Measurements from ENCODE around the gene APOO. TPM values are rescaled to one million over a fixed set of nuclear protein-coding genes. Genes with fewer than 3 reads are reported as not detected.

Gene APOO
- 44.9 and 74.7 TPM in 2 replicates for total RNA-seq
- polyA plus RNA-seq: 135 and 161 TPM in 2 replicates

GRCh38 chrX:23907498-23908218, at the start of gene APOO, which contains the start of gene CXorf58:
Gene APOO (minus strand): TSS chrX:23907938. CDS start chrX:23907702, 236 bp downstream.
Gene CXorf58 (plus strand): TSS chrX:23908006. CDS start chrX:23910303, 2,297 bp downstream.
- Histone ChIP-seq H3K4me3 (peak within 1 kb of the TSS; percentile 88), H3K27ac (peak within 1 kb of the TSS; percentile 86), H3K4me1 (ENCODE audit: low read depth) (no peaks in the 10 kb centered on the region), H3K36me3 (no peaks in the 10 kb centered on the region), H3K27me3 (no peaks in the 10 kb centered on the region), H3K9me3 (ENCODE audit: low read depth) (no peaks in the 10 kb centered on the region)
- peak; percentile 70 for TF ChIP-seq CTCF (IDR thresholded peaks at IDR 0.05; ENCODE audit: low read depth, low read length)
- DNase-seq (ENCODE audit: low read depth in 1 of 2, low spot score in 1 of 2): peak; percentile 95 to 97

GRCh38 chrX:23954396-23954795, 46.7 kb upstream of the APOO start:
- Histone ChIP-seq H3K9me3 (ENCODE audit: low read depth) (no peaks in the 10 kb centered on the region), H3K4me1 (ENCODE audit: low read depth) (no peaks in the 10 kb centered on the region), H3K27ac (no peak overlapping the region), H3K4me3 (no peak overlapping the region), H3K27me3 (no peaks in the 10 kb centered on the region), H3K36me3 (no peaks in the 10 kb centered on the region)
- TF ChIP-seq CTCF (IDR thresholded peaks at IDR 0.05; ENCODE audit: low read depth, low read length): no peak
- no peak for DNase-seq (ENCODE audit: low read depth in 1 of 2, low spot score in 1 of 2)

GRCh38 chrX:23953908-23954269, 46.2 kb upstream of the APOO start:
- H3K9me3 ChIP-seq (ENCODE audit: low read depth): no peaks in the 10 kb centered on the region
- H3K27me3 ChIP-seq: no peaks in the 10 kb centered on the region
- no peak overlapping the region for H3K4me3 ChIP-seq
- no peaks in the 10 kb centered on the region for H3K4me1 ChIP-seq (ENCODE audit: low read depth)
- no peak for TF ChIP-seq CTCF (IDR thresholded peaks at IDR 0.05; ENCODE audit: low read depth, low read length)
- H3K36me3 ChIP-seq: no peaks in the 10 kb centered on the region
- DNase-seq (ENCODE audit: low read depth in 1 of 2, low spot score in 1 of 2): no peak
- no peak overlapping the region for H3K27ac ChIP-seq

GRCh38 chrX:23952984-23953907, 45.5 kb upstream of the APOO start:
- Histone ChIP-seq H3K27me3 (no peaks in the 10 kb centered on the region), H3K4me1 (ENCODE audit: low read depth) (no peaks in the 10 kb centered on the region), H3K27ac (peak overlapping the region; percentile 36), H3K4me3 (no peak overlapping the region), H3K36me3 (no peaks in the 10 kb centered on the region), H3K9me3 (ENCODE audit: low read depth) (no peaks in the 10 kb centered on the region)
- no peak for TF ChIP-seq CTCF (IDR thresholded peaks at IDR 0.05; ENCODE audit: low read depth, low read length)
- DNase-seq (ENCODE audit: low read depth in 1 of 2, low spot score in 1 of 2): peak in 1 of 2 donors; percentile 5

GRCh38 chrX:23952391-23952790, 44.7 kb upstream of the APOO start:
- DNase-seq (ENCODE audit: low read depth in 1 of 2, low spot score in 1 of 2): no peak
- H3K4me3 ChIP-seq: no peak overlapping the region
- H3K9me3 ChIP-seq (ENCODE audit: low read depth): no peaks in the 10 kb centered on the region
- no peaks in the 10 kb centered on the region for H3K36me3 ChIP-seq
- no peak for TF ChIP-seq CTCF (IDR thresholded peaks at IDR 0.05; ENCODE audit: low read depth, low read length)
- no peaks in the 10 kb centered on the region for H3K4me1 ChIP-seq (ENCODE audit: low read depth)
- no peaks in the 10 kb centered on the region for H3K27me3 ChIP-seq
- H3K27ac ChIP-seq: no peak overlapping the region

Measured in cardiac muscle cell (in vitro differentiated cells and primary cell).